ENCODE results near the gene RNF17.
"Not testable (repeated sequence)": the region's sequence is repeated elsewhere in the genome, so short reads cannot be mapped to it uniquely, and the experiment has no call there.

Gene RNF17, protein sequence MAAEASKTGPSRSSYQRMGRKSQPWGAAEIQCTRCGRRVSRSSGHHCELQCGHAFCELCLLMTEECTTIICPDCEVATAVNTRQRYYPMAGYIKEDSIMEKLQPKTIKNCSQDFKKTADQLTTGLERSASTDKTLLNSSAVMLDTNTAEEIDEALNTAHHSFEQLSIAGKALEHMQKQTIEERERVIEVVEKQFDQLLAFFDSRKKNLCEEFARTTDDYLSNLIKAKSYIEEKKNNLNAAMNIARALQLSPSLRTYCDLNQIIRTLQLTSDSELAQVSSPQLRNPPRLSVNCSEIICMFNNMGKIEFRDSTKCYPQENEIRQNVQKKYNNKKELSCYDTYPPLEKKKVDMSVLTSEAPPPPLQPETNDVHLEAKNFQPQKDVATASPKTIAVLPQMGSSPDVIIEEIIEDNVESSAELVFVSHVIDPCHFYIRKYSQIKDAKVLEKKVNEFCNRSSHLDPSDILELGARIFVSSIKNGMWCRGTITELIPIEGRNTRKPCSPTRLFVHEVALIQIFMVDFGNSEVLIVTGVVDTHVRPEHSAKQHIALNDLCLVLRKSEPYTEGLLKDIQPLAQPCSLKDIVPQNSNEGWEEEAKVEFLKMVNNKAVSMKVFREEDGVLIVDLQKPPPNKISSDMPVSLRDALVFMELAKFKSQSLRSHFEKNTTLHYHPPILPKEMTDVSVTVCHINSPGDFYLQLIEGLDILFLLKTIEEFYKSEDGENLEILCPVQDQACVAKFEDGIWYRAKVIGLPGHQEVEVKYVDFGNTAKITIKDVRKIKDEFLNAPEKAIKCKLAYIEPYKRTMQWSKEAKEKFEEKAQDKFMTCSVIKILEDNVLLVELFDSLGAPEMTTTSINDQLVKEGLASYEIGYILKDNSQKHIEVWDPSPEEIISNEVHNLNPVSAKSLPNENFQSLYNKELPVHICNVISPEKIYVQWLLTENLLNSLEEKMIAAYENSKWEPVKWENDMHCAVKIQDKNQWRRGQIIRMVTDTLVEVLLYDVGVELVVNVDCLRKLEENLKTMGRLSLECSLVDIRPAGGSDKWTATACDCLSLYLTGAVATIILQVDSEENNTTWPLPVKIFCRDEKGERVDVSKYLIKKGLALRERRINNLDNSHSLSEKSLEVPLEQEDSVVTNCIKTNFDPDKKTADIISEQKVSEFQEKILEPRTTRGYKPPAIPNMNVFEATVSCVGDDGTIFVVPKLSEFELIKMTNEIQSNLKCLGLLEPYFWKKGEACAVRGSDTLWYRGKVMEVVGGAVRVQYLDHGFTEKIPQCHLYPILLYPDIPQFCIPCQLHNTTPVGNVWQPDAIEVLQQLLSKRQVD (N-terminal part only)

DNA sequence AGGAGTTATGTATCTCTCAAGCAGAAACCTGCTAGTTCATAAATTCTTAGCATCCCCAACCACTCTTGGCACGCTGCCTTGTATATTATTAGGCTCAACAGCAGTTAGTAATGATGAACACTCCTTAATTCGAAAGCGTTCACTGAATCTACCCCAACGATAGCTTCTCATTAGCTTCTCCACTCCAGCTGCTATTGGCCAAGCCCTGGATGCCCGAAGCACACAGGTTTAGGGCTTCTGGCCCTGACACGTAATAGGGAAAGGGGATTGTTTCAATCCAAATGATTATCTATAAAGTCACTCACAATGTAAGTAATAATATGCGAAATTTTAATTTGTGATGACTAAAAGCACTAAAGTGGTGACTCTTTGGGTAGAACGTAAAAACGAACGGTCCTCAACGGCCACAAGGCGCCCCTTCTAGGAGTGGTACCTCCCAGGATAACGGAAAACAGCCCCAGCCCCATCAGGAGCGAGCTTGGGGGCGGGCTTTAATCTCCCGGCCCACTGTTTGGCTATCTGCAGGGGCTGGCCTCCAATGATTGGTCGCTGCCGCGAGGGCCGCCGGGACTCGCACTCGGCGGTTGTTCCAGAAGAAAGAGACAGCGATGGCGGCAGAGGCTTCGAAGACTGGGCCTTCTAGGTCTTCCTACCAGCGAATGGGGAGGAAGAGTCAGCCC is at the start of gene RNF17:
TSS of gene RNF17 (plus strand) at position 574 of the 680 bp plus-strand sequence. CDS start at position 609, 35 bp downstream.
- no peak for DNase-seq

DNA sequence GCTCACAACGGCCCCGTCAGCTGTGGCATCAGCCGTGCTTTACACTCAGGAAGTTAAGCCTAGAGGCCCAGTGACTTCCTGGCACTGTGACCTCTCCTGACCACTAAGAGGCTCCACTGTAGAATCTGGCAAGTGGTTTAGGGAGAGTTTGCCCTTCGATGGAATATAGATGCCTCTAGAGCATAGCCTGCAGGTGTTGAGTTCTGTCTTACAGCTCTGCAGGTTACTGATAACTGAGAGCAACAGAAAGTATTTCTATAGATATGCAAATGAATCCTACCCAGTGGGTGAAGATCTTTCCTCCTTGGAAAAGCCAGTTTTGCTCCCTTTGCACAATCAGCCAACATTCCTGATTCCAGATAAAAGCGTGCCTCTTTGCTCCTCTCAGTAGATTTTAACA is 48.0 kb upstream of the RNF17 start:
- no peak for DNase-seq

DNA sequence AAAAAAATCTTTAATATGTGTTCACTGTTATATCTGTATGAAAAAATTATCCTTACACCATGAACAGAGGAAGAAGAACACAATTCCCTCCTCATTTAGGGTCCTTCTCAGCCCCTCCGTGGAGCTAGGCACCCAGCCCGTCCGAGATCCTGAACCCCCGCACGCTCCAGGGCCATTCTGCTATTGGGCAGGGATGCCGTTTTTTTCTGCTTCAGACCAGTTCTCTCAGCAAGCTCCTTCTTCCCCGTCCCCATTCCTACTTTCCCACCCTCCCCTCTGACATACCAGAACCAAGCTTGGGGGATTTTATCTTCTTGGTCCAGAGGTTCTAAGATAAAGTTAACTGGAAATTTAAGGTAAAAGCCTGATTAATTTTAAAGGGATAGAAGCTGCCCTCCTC is 47.5 kb upstream of the RNF17 start:
- DNase-seq: no peak

DNA sequence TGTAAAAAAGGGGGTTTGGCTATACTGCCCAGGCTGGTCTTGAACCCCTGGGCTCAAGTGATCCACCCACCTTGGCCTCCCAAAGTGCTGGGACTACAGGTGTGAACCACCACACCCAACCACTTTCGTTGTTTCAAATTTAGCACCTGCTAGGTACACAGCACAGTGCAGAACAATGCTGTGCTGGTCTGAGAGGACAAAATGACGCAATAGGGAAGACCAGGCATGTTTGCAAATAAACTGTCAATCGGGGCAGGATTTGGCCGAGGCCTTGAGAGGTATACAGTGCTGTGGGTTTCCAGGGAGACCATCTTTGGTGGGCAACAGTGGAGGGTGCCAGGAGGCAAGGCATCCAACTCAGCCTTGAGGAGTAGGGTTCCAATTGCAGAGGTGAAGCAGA is 46.8 kb upstream of the RNF17 start:
- no peak for DNase-seq

DNA sequence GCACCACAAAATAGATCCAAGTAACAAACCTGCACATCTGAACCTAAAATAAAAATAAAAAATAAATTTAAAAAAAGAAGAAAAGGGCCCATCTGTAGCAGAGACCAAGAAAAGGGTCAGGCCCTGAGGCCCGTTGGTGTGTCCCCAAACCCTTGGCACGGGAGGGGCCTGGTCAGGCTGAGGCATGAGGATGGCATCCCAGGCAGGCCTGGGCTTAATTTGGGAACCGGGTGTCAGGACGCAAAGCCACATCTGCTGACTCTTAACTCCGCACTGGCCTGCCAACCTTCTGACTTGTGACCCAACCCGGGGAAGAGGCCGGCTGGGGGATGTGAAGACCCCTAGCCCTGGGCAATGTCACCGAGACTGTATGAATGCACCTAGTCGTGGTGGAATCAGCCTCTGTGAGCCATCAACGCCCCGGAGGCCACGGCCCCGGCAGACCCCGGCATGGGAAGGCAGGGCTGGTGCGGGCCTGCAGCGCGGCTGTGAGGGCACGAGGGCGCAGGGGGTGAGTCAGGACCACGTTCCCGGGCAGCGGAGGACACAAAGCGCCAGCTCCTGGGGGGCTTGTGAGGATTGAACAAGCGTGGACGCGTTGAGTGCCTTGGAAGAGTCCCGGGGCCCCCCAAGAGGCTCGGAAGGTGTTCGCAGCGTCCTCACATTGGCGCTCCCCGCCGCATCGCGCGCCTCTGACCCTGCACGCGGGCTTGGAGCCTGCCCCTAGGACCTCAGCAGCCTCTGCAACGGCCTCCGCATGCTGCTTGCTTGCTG is 45.6 kb upstream of the RNF17 start:
- DNase-seq: no peak

DNA sequence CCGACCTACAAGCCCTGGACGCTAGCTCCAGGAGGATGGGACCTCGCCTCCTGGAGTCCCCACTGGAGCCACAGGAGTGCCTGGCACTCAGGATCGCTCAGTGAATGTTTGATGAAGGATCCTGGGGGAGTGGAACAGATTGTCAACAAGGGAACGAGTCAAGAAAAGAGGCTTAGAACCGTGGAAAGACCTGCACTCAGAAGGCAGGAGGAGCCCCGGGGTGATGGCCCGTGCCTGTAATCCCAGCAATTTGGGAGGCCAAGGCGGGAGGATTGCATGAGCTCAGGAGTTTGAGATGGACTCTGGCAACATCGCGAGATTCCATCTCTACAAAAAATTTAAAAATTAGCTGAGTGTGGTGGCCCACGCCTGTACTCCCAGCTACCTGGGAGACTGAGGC is 44.8 kb upstream of the RNF17 start:
- DNase-seq: no peak

DNA sequence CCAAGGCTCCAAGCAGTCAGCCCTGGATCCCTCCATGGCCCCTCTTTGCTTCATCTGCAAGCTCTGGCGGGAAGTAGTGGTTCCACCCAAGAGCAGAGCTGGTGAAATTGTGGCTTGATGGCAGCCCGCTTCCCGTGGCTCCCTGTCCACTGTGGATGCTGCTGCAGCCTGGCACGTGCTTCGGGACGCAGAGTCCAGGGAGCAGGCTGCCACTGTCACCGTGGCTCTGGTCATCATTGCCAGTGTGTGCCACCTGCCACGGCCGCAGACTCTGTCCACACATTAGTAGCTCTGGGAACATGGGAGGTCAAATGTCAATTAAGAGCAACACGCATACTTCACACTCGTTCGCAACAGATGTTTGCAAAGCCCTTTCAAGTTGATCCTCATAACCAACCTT is 40.8 kb upstream of the RNF17 start:
- no peak for DNase-seq

DNA sequence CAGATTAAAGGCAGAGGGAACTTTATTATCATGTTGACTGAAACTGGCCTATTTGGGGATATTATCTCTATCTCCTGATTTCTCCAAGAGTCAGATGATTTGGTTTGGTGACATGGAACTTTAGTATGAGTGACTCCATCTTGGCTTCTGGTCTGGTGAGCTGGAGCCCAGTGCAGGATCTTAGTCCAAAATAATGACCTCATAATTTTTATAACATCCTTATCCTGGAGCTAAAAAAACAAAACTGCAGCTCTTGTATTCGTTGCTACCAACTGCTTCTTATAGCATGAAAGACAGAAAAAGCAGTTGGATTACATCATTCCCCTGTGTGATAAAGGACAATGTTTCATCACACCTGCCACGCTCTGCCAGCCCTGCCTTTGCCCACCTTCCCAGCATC is 39.3 kb upstream of the RNF17 start:
- no peak for DNase-seq

DNA sequence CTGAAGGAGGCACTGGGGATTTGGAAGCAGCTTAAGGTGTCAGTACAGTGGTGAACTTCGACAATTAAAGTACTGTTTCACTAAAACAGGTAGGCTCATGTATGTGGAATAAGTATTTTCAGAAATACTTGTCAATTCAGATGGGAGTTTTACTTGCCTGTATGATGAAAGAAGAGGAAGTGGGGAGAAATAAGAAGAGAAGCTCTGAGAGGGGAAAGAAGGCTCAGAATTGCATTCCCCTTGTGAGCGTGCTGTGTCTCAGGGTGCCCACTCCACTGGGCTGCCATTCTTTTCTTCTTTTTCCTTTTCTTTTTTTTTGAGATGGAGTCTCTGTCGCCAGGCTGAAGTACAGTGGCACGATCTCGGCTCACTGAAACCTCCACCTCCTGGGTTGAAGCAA is 38.6 kb upstream of the RNF17 start:
- DNase-seq: no peak

DNA sequence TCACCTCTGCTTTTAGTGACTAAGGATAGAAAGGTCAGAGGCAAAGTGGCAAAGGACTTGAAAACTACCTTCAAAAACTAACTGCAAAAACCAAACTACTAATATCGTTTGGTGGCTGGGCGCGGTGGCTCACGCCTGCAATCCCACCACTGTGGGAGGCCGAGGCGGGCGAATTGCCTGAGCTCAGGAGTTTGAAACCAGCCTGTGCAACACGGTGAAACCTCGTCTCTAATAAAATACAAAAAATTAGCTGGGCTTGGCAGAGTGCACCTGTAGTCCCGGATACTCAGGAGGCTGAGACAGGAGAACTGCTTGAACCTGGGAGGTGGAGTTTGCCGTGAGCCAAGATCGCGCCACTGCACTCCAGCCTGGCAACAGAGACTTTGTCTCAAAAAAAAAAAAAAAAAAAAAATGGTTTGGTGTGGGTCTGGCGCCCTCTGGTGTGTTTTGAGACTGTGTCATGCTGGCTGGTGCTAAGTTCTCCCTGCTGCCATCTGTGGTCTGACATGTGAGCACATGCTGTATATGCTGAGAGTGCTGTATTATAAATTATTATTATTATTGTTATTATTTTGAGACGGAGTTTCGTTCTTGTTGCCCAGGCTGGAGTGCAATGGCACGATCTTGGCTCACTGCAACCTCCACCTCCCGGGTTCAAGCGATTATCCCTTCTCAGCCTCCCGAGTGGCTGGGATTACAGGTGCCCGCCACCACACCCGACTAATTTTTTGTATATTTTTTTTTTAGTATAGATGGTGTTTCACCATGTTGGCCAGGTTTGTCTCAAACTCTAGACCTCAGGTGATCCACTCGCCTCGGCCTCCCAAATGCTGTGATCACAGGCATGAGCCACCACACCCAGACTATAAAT is 36.0 kb upstream of the RNF17 start:
- peak in 9 of 14 donors; percentile 5 to 51 (median 20) for DNase-seq

DNA sequence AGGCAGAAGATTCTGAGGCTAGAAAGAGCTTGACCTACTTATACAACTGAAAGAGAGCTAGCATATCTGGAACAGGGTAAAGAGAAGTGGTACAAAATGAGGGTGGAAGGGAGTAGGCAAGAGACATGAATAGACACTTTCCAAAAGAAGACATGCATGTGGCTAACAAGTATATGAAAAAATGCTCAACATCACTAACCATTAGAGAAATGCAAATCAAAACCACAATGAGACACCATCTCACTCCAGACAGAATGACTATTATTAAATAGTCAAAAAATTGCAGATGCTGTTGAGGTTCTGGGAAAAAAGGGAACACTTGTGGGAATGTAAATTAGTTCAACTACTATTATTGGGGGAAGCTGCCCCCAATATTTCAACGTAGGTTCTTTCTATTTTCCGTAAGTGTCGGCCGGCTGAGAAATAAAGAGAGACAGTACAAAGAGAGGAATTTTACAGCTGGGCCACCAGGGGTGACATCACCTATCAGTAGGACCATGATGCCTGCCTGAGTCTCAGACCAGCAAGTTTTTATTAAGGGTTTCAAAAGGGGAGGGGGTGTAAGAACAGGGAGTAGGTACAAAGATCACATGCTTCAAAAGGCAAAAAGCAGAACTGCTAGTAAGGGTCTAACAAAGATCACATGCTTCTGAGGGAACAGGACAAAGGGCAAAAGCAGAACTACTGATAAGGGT is 32.9 kb upstream of the RNF17 start:
- not testable (repeated sequence) for DNase-seq

DNA sequence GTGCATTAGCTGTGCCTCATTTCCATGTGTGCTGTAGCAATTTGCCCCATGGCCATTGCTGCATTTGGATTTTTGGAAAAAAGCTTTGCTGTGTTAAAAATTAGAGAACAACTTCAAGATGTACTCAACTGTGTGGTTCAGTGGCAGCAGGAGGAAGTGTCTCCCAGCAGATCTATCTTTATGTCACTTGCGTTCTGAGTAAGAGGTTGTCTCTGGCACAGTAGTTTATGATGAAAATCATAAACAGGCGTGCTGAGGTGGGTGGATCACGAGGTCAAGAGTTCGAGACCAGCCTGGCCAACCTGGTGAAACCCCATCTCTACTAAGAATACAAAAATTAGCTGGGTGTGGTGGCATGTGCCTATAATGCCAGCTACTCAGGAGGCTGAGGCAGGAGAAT is 29.0 kb upstream of the RNF17 start:
- no peak for DNase-seq

DNA sequence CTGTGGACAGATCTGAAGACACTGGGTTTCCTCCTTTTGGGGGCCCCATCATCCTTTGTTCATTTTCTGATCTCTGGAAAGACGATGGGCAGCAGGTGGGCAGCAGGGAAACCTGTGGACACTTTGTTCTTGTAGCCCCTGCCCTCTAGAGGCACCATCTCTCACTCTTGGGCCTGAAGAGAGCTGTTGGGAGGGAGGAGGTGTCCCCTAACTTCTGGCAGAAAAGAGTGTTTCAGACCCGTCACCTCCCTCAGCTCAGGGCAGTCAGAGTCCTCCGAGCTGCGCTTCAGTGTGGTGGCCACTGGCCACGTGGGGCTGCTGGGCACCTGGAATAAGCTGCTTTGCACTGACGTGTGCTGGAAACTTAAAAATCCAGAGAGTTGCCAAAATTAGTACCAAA is 26.9 kb upstream of the RNF17 start:
- DNase-seq: no peak

DNA sequence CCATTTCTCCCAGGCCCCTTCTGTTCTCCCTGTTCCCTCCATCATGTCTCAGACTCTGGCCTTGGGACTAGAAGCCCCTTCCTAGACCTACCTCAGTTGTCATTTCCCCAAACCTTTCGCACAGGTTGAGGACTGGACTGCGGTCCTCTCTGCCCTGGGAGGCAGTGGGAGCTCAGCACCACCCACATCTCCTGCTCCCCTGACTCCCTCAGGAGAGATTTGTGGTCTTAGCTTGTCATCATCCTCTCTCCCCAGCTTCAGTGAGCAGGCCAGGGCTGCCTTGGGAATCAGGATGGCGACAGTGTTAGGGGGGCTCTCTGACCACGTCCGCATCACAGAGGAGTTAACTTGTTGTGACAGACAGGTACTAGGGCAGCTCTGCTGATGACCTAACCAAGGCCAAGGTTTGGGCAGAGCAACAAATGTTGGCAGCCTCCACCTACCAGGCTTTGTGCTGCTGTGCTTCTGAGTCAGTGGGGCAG is 25.6 kb upstream of the RNF17 start:
- DNase-seq: no peak

DNA sequence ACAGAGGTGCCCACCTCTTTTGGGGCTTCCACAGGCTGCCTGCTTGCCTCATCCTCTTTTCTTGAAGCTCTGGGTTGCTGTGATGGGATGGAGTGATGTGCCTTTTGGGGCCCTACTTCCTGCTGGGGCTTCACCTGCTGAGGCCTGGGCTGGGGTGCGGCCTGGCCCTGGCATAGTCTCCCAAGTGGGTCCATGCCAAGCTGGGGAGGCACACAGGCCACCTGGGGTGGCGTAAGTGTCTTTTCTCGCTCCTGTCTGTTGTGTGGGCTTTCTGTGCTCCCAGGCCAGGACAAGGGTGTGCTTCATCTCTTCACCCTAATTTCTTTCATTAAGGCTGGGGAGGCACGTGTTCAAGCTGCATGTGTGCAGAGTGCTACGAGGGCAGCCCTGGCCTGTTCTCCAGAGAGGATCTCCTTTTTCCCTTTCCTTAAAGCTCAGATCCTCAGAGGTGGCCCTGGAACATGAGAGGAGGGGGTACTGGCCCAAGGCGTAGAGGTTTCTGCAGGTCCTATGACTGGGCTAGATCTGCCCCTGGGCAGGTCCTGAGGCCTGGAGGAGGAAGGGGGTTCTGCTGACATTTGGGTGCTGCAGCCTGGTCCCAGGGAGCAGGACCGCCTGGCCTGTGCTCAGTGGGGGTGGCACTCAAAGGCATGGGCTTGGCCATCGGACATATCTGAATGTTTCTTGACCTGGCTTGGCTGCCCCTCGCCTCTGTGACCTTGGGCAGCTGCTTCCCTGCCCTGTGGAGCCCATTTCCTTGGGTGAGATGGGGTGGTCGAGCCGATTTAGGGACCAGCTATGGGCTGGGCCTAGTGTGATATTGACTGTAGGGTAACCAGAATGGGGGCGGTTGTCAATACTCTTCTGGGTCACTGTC is 23.7 kb upstream of the RNF17 start:
- no peak for DNase-seq

DNA sequence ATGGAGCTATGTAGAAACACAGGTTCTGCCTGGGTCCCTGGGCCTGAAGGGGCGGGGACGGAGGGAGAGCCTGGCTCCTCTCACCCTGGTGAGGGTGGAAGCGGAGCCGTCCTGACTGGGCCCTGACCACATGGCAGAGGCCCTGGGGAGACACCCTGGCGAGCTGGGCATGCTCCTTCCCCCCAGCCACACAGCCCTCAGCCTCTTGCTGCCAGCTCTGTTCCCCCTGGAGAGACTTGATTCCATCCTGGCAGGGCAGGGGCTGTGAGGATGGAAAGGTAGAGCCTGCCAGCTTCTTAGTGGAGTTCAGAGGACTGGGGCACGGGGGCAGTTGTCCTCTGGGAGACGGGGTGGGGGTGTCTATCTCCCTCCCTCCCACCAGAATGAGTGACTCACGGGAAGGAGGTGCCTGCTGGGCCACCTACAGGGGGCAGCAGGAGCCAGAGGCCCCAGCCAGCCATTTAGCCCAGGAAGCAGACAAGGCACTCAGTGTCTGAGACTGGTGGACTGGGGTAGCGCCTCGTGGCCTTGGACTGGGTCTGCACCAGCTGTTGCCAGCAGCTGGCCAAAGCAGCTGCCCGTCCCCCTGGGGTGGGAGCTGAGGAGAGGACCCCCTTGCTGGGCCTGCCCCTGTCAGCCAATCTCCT is 22.8 kb upstream of the RNF17 start:
- no peak for DNase-seq

DNA sequence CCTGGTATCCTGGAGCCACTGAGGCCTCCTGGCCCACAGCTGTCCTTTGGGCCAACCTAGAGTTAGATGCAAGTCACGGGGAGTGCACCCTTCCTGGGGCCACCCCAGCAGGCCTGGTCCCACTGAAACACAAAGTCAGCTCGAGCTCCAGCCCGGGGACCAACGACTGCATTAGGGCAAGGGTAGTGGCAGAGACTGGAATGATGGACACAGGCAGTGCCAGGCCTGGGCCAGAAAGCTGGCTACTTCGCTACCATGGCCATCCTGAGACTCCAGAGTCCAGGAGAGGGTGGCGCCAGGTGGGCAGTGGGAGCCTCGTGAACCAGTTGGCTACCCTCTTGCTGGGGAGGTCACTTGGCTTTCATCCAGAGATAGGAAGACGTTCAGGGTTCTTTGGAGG is 22.2 kb upstream of the RNF17 start:
- no peak for DNase-seq

DNA sequence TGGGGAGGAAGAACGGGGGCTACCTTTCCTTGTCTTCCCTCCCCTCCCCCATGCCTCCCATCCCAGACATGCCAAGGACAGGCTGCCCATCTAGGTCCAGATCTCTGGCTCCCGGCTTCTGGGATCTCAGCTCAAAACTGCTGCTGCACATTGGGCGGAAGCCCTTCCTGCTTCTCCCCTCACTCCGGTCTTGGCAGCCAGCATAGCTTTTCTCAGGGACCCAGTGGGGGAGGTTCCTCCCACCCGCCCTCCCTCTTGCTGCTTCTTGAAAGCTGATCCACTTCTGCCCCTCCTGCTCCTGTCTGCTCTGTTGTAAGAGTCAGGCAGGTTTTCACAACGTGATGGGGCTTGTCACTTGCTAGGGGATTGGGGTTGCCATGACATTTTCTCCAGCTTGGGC is 21.7 kb upstream of the RNF17 start:
- DNase-seq: no peak
